HG02798 (cell line): Measurements from ENCODE around the gene GNG2.

Experiments
- ATAC-seq: cut with Tn5 transposase; IDR thresholded peaks from one replicate; pipeline ENCODE4 v1.9.1; 2021; ENCODE audit warnings: mild to moderate bottlenecking; ENCODE audit not compliant: unreplicated experiment, poor library complexity

The GNG2 gene

DNA sequence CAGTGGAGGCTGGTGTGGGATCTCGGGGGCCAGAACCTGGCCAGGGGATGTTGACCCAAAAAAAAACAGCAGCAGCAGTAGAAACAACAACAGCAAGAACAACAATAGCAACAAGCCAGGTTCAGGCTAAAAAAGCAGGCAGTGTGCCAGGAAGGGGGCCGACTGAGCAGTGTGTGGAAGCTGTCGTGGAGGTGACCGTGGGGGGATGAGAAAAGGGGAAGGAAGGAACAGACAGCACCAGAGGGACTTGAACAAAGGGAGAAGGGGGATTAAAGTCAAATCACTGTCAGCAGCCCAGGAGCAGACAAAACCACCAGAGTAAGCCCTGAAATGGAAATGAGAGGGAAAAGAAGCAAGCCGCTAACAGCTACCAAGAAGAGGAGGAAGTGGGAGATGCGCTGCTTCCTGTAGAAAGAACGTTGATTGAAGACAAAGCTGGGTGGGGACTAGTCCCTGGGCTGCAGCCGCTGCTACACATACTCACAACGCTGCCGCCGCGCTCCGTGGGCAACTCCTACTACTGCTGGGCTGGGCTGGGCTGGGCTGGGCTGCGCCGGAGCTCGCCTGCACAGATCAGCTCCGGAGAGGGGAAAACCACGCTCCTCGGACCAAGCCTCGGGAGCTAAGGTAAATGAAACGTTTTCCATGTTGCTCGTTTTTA lies at the start of gene GNG2:
GNG2 (plus strand) TSS at position 449 of the 661 bp plus-strand sequence. CDS start 90,067 bp downstream, outside the sequence.
- ATAC-seq, result peak; percentile 92

- no peak for ATAC-seq
Observed at GRCh38 chr14:51811706-51812105, 48.7 kb upstream of the GNG2 start.

- ATAC-seq, result no peak
Observed at GRCh38 chr14:51816031-51816430, 44.4 kb upstream of the GNG2 start.

- no peak for ATAC-seq
Observed at GRCh38 chr14:51817326-51817725, 43.1 kb upstream of the GNG2 start.

- no peak for ATAC-seq
Observed at GRCh38 chr14:51818748-51819380, 41.5 kb upstream of the GNG2 start.

- ATAC-seq, result no peak
Observed at GRCh38 chr14:51821822-51822221, 38.6 kb upstream of the GNG2 start.

GRCh38 chr14:51822499-51822898 lies 37.9 kb upstream of the GNG2 start:
- ATAC-seq, result no peak

DNA sequence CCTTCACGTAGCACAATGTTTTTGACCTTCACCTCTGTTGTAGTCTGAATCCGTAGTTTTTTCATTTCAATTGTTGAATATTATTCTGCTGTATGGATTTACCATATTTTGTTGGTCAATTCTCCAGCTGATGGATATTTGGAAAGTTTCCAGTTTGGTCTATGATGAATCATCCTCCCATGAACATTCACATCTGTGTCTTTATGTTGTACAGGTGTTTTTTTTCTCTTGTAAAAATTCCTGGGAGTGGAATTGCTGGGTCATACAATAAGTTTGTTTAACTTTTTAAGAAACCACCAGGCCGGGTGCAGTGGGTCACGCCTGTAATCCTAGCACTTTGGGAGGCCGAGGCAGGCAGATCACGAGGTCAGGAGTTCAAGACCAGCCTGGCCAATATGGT lies 36.7 kb upstream of the GNG2 start:
- ATAC-seq, result no peak

DNA sequence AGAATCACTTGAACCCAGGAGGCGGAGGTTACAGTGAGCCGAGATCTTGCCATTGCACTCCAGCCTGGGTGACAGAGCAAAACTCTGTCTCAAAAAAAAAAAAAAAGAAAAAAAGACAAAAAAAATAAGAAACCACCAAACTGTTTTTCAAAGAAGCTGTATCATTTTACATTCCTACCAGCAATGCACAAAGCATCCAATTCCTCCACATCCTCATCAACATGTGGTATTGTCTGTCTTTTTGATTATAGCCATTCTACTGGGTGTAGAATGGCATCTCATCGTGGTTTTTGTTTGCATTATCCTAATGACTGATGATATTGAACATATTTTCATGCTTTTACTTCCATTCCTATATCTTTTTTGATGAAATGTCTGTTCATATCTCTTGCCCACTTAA lies 36.2 kb upstream of the GNG2 start:
- no peak for ATAC-seq

DNA sequence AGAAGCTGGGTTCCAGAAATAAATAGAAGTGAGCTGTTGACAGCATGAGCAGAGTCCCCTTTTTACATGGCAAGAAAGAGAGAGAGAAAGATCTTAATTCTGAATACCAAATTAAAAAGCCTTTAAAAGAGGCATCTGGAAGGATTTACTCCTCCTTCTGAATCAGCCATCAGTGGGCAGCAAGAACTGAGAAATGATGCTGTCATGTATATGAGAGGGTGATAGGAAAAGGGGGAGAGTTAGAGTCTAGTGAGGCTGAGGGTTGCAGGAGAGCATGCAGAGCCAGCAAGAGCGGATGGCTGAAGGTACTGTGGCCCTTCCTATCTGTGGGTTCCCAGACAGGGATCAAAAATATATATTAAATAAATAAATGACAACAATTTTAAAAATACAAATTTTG lies 34.5 kb upstream of the GNG2 start:
- ATAC-seq, result no peak

- ATAC-seq, result peak; percentile 95
Observed at GRCh38 chr14:51828017-51828797, 32.2 kb upstream of the GNG2 start.

DNA sequence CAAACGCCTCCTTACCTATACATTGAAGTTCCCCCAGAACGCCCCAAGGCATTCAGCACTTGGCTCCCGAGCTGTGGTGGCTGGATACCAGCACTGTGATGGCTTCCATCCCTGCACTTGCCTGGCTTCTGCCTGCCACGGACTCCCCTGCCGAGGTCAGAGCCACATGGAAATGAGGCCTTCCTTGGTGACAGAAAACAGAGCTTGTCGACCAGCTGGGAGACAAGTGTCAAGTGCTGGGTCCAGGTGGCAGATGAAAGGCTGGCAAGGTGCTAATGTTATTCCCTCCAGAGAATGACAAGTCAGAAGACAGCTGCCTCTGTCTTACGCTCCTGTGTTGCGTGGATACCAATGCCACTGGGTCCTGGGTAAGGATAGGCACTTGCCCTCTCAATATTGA lies 26.2 kb upstream of the GNG2 start:
- no peak for ATAC-seq

DNA sequence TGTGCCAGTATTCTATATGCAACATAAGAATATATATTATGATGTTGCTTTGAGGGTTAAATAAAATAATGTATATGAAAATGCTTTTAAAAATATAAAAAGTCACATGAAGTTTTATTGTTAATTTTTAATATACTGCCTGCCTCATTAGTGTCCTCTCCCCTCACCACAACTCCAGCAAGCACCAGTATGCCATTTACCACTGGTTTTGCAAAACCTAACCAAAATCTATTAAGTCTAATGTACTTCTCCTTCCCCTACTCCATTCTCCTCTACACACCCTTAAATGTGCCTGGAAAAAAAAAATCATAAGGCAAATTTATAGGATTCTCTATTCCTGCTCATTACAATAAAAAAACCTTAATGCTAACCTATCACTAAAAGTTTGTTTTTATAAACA lies 24.0 kb upstream of the GNG2 start:
- ATAC-seq, result no peak

DNA sequence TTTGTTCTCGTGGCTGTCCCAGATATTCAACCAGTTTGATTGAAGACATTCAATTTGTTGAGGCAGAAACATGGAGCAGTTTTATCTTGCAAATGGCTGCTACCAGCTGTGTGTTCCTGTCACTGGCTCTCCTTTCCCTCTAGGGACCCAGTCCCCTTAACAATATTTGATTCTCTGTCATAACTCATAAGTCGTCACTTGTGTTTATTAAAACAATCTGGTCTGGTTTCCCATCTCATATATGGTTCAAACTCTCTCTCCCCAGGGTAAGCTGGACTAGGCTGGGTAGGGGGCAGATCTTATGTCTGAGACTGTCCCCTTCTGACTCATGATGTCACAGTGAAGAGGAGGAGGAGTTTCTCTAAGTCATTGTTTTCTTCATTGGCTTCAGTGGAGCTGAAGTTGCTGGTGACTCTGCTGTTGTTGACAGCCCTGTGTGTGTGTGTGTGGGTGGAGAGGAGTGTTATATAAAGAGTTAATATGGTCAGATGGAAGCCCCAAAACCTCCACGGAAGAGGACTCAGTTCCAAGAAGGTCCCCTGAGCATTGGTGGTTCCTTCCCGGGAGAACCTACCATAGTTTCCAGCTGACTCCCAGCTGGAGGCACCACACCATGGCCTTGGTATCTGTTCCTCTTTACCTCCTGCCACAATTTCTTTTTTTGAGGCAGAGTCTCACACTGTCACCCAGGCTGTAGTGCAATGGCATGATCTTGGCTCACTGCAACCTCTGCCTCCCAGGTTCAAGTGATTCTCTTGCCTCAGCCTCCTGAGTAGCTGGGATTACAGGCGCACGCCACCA lies 16.1 kb upstream of the GNG2 start:
- peak; percentile 32 for ATAC-seq

DNA sequence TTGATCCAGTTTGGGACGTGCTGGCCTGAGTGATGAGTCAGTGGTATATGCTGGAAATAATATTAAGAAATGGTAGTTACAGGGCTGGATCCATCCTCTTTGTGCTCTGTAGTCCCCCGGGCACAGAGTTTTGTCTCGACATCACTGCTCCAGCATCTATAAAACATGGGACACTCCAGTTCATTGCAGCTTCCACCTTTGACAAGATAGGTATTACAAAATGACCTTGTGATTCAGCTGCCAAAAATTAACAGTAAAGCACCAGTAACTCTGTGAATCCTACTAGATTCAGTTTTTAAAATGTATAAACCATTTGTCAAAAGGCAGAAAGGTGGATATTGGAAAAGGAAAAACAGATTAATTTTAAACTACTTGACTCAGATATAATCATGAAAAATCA lies 14.6 kb upstream of the GNG2 start:
- no peak for ATAC-seq

GRCh38 chr14:51846631-51847488 lies 13.6 kb upstream of the GNG2 start:
- peak; percentile 75 for ATAC-seq

GRCh38 chr14:51847489-51847796 lies 13.0 kb upstream of the GNG2 start:
- ATAC-seq, result no peak

GRCh38 chr14:51848120-51848519 lies 12.3 kb upstream of the GNG2 start:
- no peak for ATAC-seq

- no peak for ATAC-seq
Observed at GRCh38 chr14:51849097-51849496, 11.3 kb upstream of the GNG2 start.

DNA sequence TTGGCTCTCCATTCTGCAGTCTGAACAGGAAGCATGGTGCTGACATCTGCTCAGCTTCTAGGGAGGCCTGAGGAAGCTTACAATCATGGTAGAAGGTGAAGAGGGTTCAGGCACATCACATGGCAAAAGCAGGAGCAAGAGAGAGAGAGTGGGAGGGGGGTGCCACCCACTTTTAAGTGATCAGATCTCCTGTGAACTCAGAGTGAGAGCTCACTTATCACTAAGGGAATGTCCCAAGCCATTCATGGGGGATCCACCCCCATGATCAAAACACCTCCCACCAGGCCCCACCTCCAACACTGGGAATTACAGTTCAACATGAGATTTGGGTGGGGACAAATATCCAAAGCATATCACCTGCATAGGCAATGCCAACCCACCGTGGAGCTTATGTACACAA lies 9.8 kb upstream of the GNG2 start:
- no peak for ATAC-seq
